NT2/D1 (cell line): ENCODE results near the gene ITGB3BP.

Experiments used
- DNase-seq: peaks from one replicate; pipeline ENCODE4 v3.0.0-alpha.2; 2011; ENCODE audit warnings: low read depth, low spot score
- H3K27me3 ChIP-seq: 2 replicates; pipeline ENCODE4 v1.6.0; 2011; ENCODE audit warnings: mild to moderate bottlenecking; ENCODE audit not compliant: insufficient read length, insufficient read depth
- H3K36me3 ChIP-seq: 2 replicates; pipeline ENCODE4 v1.6.1; 2011; ENCODE audit warnings: mild to moderate bottlenecking, low read length, mixed read lengths; ENCODE audit not compliant: insufficient read depth, insufficient read length
- H3K4me1 ChIP-seq: 2 replicates; pipeline ENCODE4 v1.5.1; 2011; ENCODE audit not compliant: insufficient read depth, insufficient read length
- H3K4me3 ChIP-seq: 2 replicates; pipeline ENCODE4 v1.5.1; 2011; ENCODE audit warnings: low read depth; ENCODE audit not compliant: insufficient read length
- H3K9ac ChIP-seq: 2 replicates; pipeline ENCODE4 v1.6.0; 2011; ENCODE audit warnings: low read depth; ENCODE audit not compliant: insufficient read length
- H3K9me3 ChIP-seq: 2 replicates; pipeline ENCODE4 v1.5.1; 2011; ENCODE audit warnings: mild to moderate bottlenecking, low read length; ENCODE audit not compliant: insufficient read depth
- SUZ12 ChIP-seq: IDR thresholded peaks from 2 replicates; pipeline ENCODE4 v1.6.1; 2011; ENCODE audit not compliant: insufficient read length, insufficient read depth; ENCODE audit errors: extremely low read depth
- YY1 ChIP-seq: IDR thresholded peaks from 2 replicates; pipeline ENCODE4 v1.6.1; 2011; ENCODE audit not compliant: insufficient read length, insufficient read depth
- ZNF274 ChIP-seq: IDR thresholded peaks from 2 replicates; pipeline ENCODE4 v1.6.1; 2011; ENCODE audit warnings: mild to moderate bottlenecking, low read depth, low read length

ITGB3BP gene

GRCh38 chr1:63506782-63507181 lies 16.2 kb downstream of the ITGB3BP start:
- no peaks in the 10 kb centered on the region for H3K27me3 ChIP-seq
- no peak for DNase-seq
- peaks cover 44% of the 10 kb centered on the region for H3K36me3 ChIP-seq
- no peaks in the 10 kb centered on the region for H3K4me1 ChIP-seq
- no peak for TF ChIP-seq SUZ12
- no peak for TF ChIP-seq ZNF274
- TF ChIP-seq YY1, result no peak
- no peak overlapping the region for H3K4me3 ChIP-seq
- H3K9me3 ChIP-seq, result no peaks in the 10 kb centered on the region
- no peak overlapping the region for H3K9ac ChIP-seq

GRCh38 chr1:63501256-63501655 lies 21.8 kb downstream of the ITGB3BP start:
- H3K9ac ChIP-seq, result no peak overlapping the region
- TF ChIP-seq YY1, result no peak
- TF ChIP-seq ZNF274, result no peak
- TF ChIP-seq SUZ12, result no peak

GRCh38 chr1:63498106-63498505 lies 24.9 kb downstream of the ITGB3BP start:
- H3K4me3 ChIP-seq, result no peak overlapping the region
- H3K4me1 ChIP-seq, result no peaks in the 10 kb centered on the region
- H3K36me3 ChIP-seq, result peaks cover 19% of the 10 kb centered on the region
- no peak for DNase-seq
- H3K27me3 ChIP-seq, result no peaks in the 10 kb centered on the region
- TF ChIP-seq ZNF274 (no peak), SUZ12 (no peak), YY1 (no peak)
- no peak overlapping the region for H3K9ac ChIP-seq
- H3K9me3 ChIP-seq, result no peaks in the 10 kb centered on the region

More at GRCh38 chr1:63501256-63501655, 21.8 kb downstream of the ITGB3BP start:
- Histone ChIP-seq H3K4me3 (no peak overlapping the region), H3K9me3 (no peaks in the 10 kb centered on the region), H3K36me3 (peaks cover 21% of the 10 kb centered on the region), H3K4me1 (no peaks in the 10 kb centered on the region), H3K27me3 (no peaks in the 10 kb centered on the region)
- DNase-seq, result no peak

GRCh38 chr1:63497577-63497976 lies 25.4 kb downstream of the ITGB3BP start:
- no peak for DNase-seq
- TF ChIP-seq SUZ12, result no peak
- no peak for TF ChIP-seq ZNF274
- TF ChIP-seq YY1, result no peak

GRCh38 chr1:63487336-63488065 lies 35.5 kb downstream of the ITGB3BP start:
- TF ChIP-seq SUZ12, result no peak
- TF ChIP-seq ZNF274, result no peak
- TF ChIP-seq YY1, result no peak
- no peak overlapping the region for H3K4me3 ChIP-seq
- H3K36me3 ChIP-seq, result peaks cover 10% of the 10 kb centered on the region
- H3K4me1 ChIP-seq, result no peaks in the 10 kb centered on the region
- no peak overlapping the region for H3K9ac ChIP-seq
- no peak for DNase-seq
- no peaks in the 10 kb centered on the region for H3K27me3 ChIP-seq
- no peaks in the 10 kb centered on the region for H3K9me3 ChIP-seq

More at GRCh38 chr1:63497577-63497976, 25.4 kb downstream of the ITGB3BP start:
- peaks cover 19% of the 10 kb centered on the region for H3K36me3 ChIP-seq
- no peak overlapping the region for H3K4me3 ChIP-seq
- no peaks in the 10 kb centered on the region for H3K9me3 ChIP-seq
- no peak overlapping the region for H3K9ac ChIP-seq
- no peaks in the 10 kb centered on the region for H3K4me1 ChIP-seq
- no peaks in the 10 kb centered on the region for H3K27me3 ChIP-seq

GRCh38 chr1:63486629-63487028 lies 36.4 kb downstream of the ITGB3BP start:
- TF ChIP-seq YY1, result no peak
- no peak for TF ChIP-seq SUZ12
- no peak for TF ChIP-seq ZNF274
- H3K4me1 ChIP-seq, result no peaks in the 10 kb centered on the region
- no peak overlapping the region for H3K4me3 ChIP-seq
- DNase-seq, result no peak
- H3K9me3 ChIP-seq, result no peaks in the 10 kb centered on the region
- no peak overlapping the region for H3K9ac ChIP-seq
- H3K36me3 ChIP-seq, result peaks cover 10% of the 10 kb centered on the region
- H3K27me3 ChIP-seq, result no peaks in the 10 kb centered on the region

- no peaks in the 10 kb centered on the region for H3K4me1 ChIP-seq
- H3K27me3 ChIP-seq, result no peaks in the 10 kb centered on the region
- no peak overlapping the region for H3K9ac ChIP-seq
- peaks cover 9% of the 10 kb centered on the region for H3K36me3 ChIP-seq
- no peak overlapping the region for H3K4me3 ChIP-seq
- peaks cover 3% of the 10 kb centered on the region; the same call in 1 of the 2 replicates for H3K9me3 ChIP-seq
- no peak for TF ChIP-seq YY1
- no peak for TF ChIP-seq ZNF274
- no peak for TF ChIP-seq SUZ12
- DNase-seq, result no peak
Observed at GRCh38 chr1:63480057-63480456, 43.0 kb downstream of the ITGB3BP start.
